GM23338 (cell line): ENCODE data around the gene FMN1. TPM values are rescaled to one million over a fixed set of nuclear protein-coding genes. Genes with fewer than 3 reads are reported as not detected.

Source experiments
- ATAC-seq: fragments of 200-7000 bp; cut with Tn5 transposase; 3 replicates; pipeline ENCODE4 v1.9.1; 2020
- DNase-seq: peaks from one replicate; pipeline ENCODE4 v3.0.0-alpha.2; 2015; ENCODE audit warnings: low spot score
- H2AFZ ChIP-seq: fragments of 200-600 bp; sonication (generic); 2 replicates; pipeline ENCODE4 v1.8.0; 2016; ENCODE audit warnings: antibody characterized with exemption, mild to moderate bottlenecking, moderate library complexity
- H3F3A ChIP-seq: fragments of 200-600 bp; sonication (generic); replicated peaks from 2 replicates; pipeline ENCODE4 v1.8.0; 2017; ENCODE audit warnings: antibody characterized with exemption, mixed run types, low read depth
- H3K27ac ChIP-seq: fragments of 200-600 bp; sonication (generic); 2 replicates; pipeline ENCODE4 v1.6.1; 2016; ENCODE audit warnings: low read depth
- H3K27me3 ChIP-seq: fragments of 200-600 bp; sonication (generic); 2 replicates; pipeline ENCODE4 v1.8.0; 2016; ENCODE audit warnings: mild to moderate bottlenecking, mixed run types, moderate library complexity; ENCODE audit not compliant: insufficient read depth
- H3K36me3 ChIP-seq: fragments of 200-600 bp; sonication (generic); 2 replicates; pipeline ENCODE4 v1.8.0; 2016; ENCODE audit warnings: mild to moderate bottlenecking; ENCODE audit not compliant: insufficient read depth
- H3K4me1 ChIP-seq: fragments of 200-600 bp; sonication (generic); 2 replicates; pipeline ENCODE4 v1.8.0; 2016; ENCODE audit warnings: mild to moderate bottlenecking, moderate library complexity; ENCODE audit not compliant: insufficient read depth
- H3K4me2 ChIP-seq: fragments of 200-600 bp; sonication (generic); 2 replicates; pipeline ENCODE4 v1.7.1; 2017; ENCODE audit warnings: mixed run types
- H3K4me3 ChIP-seq: fragments of 200-600 bp; sonication (generic); 2 replicates; pipeline ENCODE4 v1.6.1; 2016; ENCODE audit warnings: mixed run types
- H3K79me2 ChIP-seq: fragments of 200-600 bp; sonication (generic); replicated peaks from 2 replicates; pipeline ENCODE4 v1.8.0; 2017; ENCODE audit warnings: mild to moderate bottlenecking; ENCODE audit not compliant: insufficient read depth
- H3K9me2 ChIP-seq: fragments of 200-600 bp; sonication (generic); 2 replicates; pipeline ENCODE4 v1.8.0; 2017; ENCODE audit not compliant: insufficient read depth
- H4K20me1 ChIP-seq: fragments of 200-600 bp; sonication (generic); replicated peaks from 2 replicates; pipeline ENCODE4 v1.8.0; 2017; ENCODE audit warnings: mild to moderate bottlenecking; ENCODE audit not compliant: insufficient read depth
- H3K27ac Mint-ChIP-seq: 2 replicates; pipeline ENCODE4 v1.8.0; 2020; ENCODE audit warnings: inconsistent platforms, mild to moderate bottlenecking, moderate library complexity, mixed read lengths
- H3K27me3 Mint-ChIP-seq: 3 replicates; pipeline ENCODE4 v1.8.0; 2022; ENCODE audit warnings: low read depth, mild to moderate bottlenecking, moderate library complexity, mixed read lengths, inconsistent platforms; ENCODE audit not compliant: insufficient read depth, poor library complexity
- H3K36me3 Mint-ChIP-seq: 3 replicates; pipeline ENCODE4 v1.8.0; 2021; ENCODE audit warnings: low read depth, mild to moderate bottlenecking, inconsistent platforms, moderate library complexity, mixed read lengths
- H3K4me1 Mint-ChIP-seq: 3 replicates; pipeline ENCODE4 v1.8.0; 2020; ENCODE audit warnings: mild to moderate bottlenecking, inconsistent platforms, mixed read lengths
- H3K4me3 Mint-ChIP-seq: 3 replicates; pipeline ENCODE4 v1.8.0; 2021; ENCODE audit warnings: moderate library complexity, mild to moderate bottlenecking, inconsistent platforms, mixed read lengths
- H3K9me3 Mint-ChIP-seq: 3 replicates; pipeline ENCODE4 v1.8.0; 2020; ENCODE audit warnings: moderate library complexity, mild to moderate bottlenecking, inconsistent platforms, mixed read lengths
- NANOG ChIP-seq: IDR thresholded peaks from 2 replicates; pipeline ENCODE4 v1.6.1; 2016; ENCODE audit warnings: antibody characterized with exemption, borderline replicate concordance
- ZNF331 ChIP-seq: fragments of 250-450 bp; sonication (Bioruptor Pico); IDR thresholded peaks from 2 replicates; pipeline ENCODE4 v1.5.0; 2020; ENCODE audit warnings: low read depth, mild to moderate bottlenecking, moderate library complexity
- ZNF462 ChIP-seq: fragments of 250-450 bp; sonication (Bioruptor Pico); IDR thresholded peaks from 2 replicates; pipeline ENCODE4 v1.5.0; 2020; ENCODE audit warnings: mild to moderate bottlenecking, moderate library complexity
- polyA plus RNA-seq: library from polyadenylated mRNA; unstranded; fragments of >200 nt; fragmentation: Nextera tagmentation; extraction: Ambion mirVana; gene quantifications from 2 replicates; pipeline ENCODE4 v1.2.1, GENCODE V29; 2016
- total RNA-seq: library from RNA; depleted of rRNA; stranded (reverse); fragments of >200 nt; shearing (Covaris generic); gene quantifications from 2 replicates; pipeline ENCODE4 v1.2.3, GENCODE V29; 2014
- TF ChIP-seq, protein P1 (sequence below): IDR thresholded peaks from one replicate; pipeline ENCODE4 v1.6.1; 2018; ENCODE audit warnings: antibody characterized with exemption; ENCODE audit not compliant: unreplicated experiment
- TF ChIP-seq, protein P2 (sequence below): IDR thresholded peaks from 2 replicates; pipeline ENCODE4 v1.6.1; 2016; ENCODE audit warnings: antibody characterized with exemption

The FMN1 gene
- total and polyA plus RNA-seq, 2 experiments from 2014 or later: 1.2 to 1.6 TPM

GRCh38 chr15:32943711-32944110, 250.8 kb downstream of the FMN1 start (continued):
- no peak for TF ChIP-seq ZNF462

DNA sequence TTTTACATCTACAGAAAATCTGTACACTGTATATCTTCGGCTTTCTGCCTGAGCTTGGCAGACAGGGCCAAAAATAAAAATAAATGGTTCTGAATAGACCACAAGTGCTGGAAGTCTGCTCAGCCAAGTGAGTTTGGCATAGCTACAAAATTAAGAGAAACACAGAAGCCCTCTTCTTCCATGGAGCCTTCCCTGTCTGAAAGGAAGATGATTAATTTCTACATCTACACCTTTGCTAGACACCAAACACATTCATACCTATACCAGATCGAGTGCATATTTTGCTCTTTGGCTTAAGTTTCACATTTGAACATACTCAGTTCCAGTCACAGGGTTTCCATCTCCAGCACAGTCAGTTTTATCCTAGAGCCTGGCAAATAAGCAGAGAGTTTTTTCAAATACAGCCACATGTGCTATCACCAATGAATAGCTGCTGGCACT, 252.1 kb downstream of the FMN1 start:
- Mint-ChIP-seq H3K4me3 (no peak overlapping the region), H3K9me3 (no peaks in the 10 kb centered on the region), H3K27me3 (peaks cover 3% of the 10 kb centered on the region), H3K27ac (no peak overlapping the region), H3K4me1 (peaks cover 4% of the 10 kb centered on the region; the same call in 2 of the 3 replicates), H3K36me3 (no peaks in the 10 kb centered on the region)
- no peak overlapping the region for H3K4me2 ChIP-seq
- DNase-seq (no peak), ATAC-seq (no peak)
- H3K4me1 ChIP-seq: no peaks in the 10 kb centered on the region
- H2AFZ ChIP-seq: no peak overlapping the region
- H3K27ac ChIP-seq: no peak overlapping the region
- no peaks in the 10 kb centered on the region for H4K20me1 ChIP-seq
- no peaks in the 10 kb centered on the region for H3K36me3 ChIP-seq
- H3K9me2 ChIP-seq: 0 out of 2 replicates have a peak, but pooled peaks cover 3% of the 10 kb centered on the region
- H3K79me2 ChIP-seq: no peaks in the 10 kb centered on the region
- H3K27me3 ChIP-seq: no peaks in the 10 kb centered on the region
- no peak overlapping the region for H3K4me3 ChIP-seq
- H3F3A ChIP-seq: no peaks in the 10 kb centered on the region
- no peak for TF ChIP-seq NANOG
- TF ChIP-seq, protein P1, sequence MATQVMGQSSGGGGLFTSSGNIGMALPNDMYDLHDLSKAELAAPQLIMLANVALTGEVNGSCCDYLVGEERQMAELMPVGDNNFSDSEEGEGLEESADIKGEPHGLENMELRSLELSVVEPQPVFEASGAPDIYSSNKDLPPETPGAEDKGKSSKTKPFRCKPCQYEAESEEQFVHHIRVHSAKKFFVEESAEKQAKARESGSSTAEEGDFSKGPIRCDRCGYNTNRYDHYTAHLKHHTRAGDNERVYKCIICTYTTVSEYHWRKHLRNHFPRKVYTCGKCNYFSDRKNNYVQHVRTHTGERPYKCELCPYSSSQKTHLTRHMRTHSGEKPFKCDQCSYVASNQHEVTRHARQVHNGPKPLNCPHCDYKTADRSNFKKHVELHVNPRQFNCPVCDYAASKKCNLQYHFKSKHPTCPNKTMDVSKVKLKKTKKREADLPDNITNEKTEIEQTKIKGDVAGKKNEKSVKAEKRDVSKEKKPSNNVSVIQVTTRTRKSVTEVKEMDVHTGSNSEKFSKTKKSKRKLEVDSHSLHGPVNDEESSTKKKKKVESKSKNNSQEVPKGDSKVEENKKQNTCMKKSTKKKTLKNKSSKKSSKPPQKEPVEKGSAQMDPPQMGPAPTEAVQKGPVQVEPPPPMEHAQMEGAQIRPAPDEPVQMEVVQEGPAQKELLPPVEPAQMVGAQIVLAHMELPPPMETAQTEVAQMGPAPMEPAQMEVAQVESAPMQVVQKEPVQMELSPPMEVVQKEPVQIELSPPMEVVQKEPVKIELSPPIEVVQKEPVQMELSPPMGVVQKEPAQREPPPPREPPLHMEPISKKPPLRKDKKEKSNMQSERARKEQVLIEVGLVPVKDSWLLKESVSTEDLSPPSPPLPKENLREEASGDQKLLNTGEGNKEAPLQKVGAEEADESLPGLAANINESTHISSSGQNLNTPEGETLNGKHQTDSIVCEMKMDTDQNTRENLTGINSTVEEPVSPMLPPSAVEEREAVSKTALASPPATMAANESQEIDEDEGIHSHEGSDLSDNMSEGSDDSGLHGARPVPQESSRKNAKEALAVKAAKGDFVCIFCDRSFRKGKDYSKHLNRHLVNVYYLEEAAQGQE: no peak
- TF ChIP-seq, protein P2, sequence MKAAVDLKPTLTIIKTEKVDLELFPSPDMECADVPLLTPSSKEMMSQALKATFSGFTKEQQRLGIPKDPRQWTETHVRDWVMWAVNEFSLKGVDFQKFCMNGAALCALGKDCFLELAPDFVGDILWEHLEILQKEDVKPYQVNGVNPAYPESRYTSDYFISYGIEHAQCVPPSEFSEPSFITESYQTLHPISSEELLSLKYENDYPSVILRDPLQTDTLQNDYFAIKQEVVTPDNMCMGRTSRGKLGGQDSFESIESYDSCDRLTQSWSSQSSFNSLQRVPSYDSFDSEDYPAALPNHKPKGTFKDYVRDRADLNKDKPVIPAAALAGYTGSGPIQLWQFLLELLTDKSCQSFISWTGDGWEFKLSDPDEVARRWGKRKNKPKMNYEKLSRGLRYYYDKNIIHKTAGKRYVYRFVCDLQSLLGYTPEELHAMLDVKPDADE: no peak
- TF ChIP-seq ZNF331 (CRISPR knock-in tag): no peak
